DND-41 (cell line): Measurements from ENCODE around the gene LST1.

Experiments used
- ATAC-seq: fragments of 200-7000 bp; cut with Tn5 transposase; 3 replicates; pipeline ENCODE4 v1.9.1; 2021; ENCODE audit warnings: low read depth; ENCODE audit not compliant: insufficient read depth
- DNase-seq: peaks from one replicate; pipeline ENCODE4 v3.0.0-alpha.2; 2020
- H2AFZ ChIP-seq: 2 replicates; pipeline ENCODE4 v1.6.0; 2012; ENCODE audit warnings: low read depth, low read length
- H3K27ac ChIP-seq: 2 replicates; pipeline ENCODE4 v1.5.1; 2012; ENCODE audit warnings: low read length, inconsistent platforms
- H3K27me3 ChIP-seq: fragments of 200-600 bp; sonication (generic); 2 replicates; pipeline ENCODE4 v1.6.0; 2012; ENCODE audit warnings: low read length, mild to moderate bottlenecking, inconsistent platforms; ENCODE audit not compliant: insufficient read depth, poor library complexity
- H3K36me3 ChIP-seq: 2 replicates; pipeline ENCODE4 v1.5.1; 2012; ENCODE audit warnings: low read length, inconsistent platforms; ENCODE audit not compliant: insufficient read depth
- H3K4me1 ChIP-seq: 2 replicates; pipeline ENCODE4 v1.5.1; 2012; ENCODE audit warnings: mild to moderate bottlenecking, low read length; ENCODE audit not compliant: insufficient read depth
- H3K4me2 ChIP-seq: 2 replicates; pipeline ENCODE4 v1.6.0; 2012; ENCODE audit warnings: mild to moderate bottlenecking, moderate library complexity, low read length, inconsistent platforms; ENCODE audit not compliant: insufficient read depth
- H3K4me3 ChIP-seq, 2 experiments: fragments of 200-600 bp in 1 of 2; shearing (Covaris generic) in 1 of 2; 2 replicates each; pipeline ENCODE4 v1.5.1; 2012 to 2016; ENCODE audit warnings: inconsistent platforms in 2 of 2, low read length in 2 of 2, mild to moderate bottlenecking in 2 of 2, low read depth in 1 of 2, moderate library complexity in 1 of 2
- H3K79me2 ChIP-seq: 2 replicates; pipeline ENCODE4 v1.6.0; 2012; ENCODE audit warnings: low read length, inconsistent platforms; ENCODE audit not compliant: insufficient read depth
- H3K9ac ChIP-seq: 2 replicates; pipeline ENCODE4 v1.6.0; 2012; ENCODE audit warnings: low read depth, mild to moderate bottlenecking, inconsistent platforms, low read length, moderate library complexity
- H3K9me3 ChIP-seq: 2 replicates; pipeline ENCODE4 v1.5.1; 2012; ENCODE audit warnings: low read length, moderate library complexity, mild to moderate bottlenecking, inconsistent platforms; ENCODE audit not compliant: insufficient read depth, severe bottlenecking
- H4K20me1 ChIP-seq: 2 replicates; pipeline ENCODE4 v1.6.0; 2012; ENCODE audit warnings: low read length; ENCODE audit not compliant: insufficient read depth
- EZH2 ChIP-seq: IDR thresholded peaks from 3 replicates; pipeline ENCODE4 v1.6.1; 2012; ENCODE audit warnings: borderline replicate concordance, low read depth, mild to moderate bottlenecking, moderate library complexity, low read length, inconsistent platforms; ENCODE audit not compliant: severe bottlenecking
- TF ChIP-seq, protein P1 (sequence below): IDR thresholded peaks from 2 replicates; pipeline ENCODE4 v1.5.1; 2012; ENCODE audit warnings: borderline replicate concordance, low read length, moderate library complexity, mild to moderate bottlenecking; ENCODE audit not compliant: poor library complexity, severe bottlenecking; ENCODE audit errors: extremely low read depth

Gene LST1

DNA sequence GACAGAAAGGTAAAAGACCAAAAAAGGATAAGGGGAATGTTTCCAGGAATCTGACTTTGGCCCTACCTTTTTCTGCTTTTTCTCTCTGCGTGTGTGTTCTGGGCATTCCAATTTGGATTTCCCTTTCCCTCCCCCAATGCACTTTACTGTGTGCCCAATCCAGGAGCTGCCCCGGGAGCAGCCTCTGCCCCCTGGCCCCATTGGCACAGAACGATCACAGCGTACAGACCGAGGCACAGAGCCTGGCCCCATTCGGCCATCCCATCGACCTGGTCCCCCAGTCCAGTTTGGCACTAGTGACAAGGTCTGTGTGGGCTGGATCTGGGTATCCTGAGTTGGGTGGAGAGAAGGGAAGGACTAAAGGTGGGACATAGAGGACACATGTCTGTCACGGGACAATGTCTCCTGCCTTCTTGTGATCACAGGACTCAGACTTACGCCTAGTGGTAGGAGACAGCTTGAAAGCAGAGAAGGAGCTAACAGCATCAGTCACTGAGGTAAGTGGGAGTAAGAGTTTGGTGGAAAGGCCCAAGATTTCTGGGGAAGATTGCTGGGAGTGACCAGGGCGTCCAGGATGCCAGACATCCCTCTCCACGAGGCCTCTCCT is 49.0 kb downstream of the LST1 start:
- H3K4me2 ChIP-seq = no peak overlapping the region
- H4K20me1 ChIP-seq = peaks cover 67% of the 10 kb centered on the region
- DNase-seq = no peak
- H2AFZ ChIP-seq = no peak overlapping the region
- peaks cover 11% of the 10 kb centered on the region for H3K79me2 ChIP-seq
- no peak overlapping the region for H3K4me3 ChIP-seq
- H3K9me3 ChIP-seq = no peaks in the 10 kb centered on the region
- H3K36me3 ChIP-seq = peaks cover 95% of the 10 kb centered on the region
- H3K4me1 ChIP-seq = no peaks in the 10 kb centered on the region
- no peak overlapping the region for H3K27ac ChIP-seq
- no peak for ATAC-seq
- TF ChIP-seq EZH2 = no peak
- TF ChIP-seq, protein P1, sequence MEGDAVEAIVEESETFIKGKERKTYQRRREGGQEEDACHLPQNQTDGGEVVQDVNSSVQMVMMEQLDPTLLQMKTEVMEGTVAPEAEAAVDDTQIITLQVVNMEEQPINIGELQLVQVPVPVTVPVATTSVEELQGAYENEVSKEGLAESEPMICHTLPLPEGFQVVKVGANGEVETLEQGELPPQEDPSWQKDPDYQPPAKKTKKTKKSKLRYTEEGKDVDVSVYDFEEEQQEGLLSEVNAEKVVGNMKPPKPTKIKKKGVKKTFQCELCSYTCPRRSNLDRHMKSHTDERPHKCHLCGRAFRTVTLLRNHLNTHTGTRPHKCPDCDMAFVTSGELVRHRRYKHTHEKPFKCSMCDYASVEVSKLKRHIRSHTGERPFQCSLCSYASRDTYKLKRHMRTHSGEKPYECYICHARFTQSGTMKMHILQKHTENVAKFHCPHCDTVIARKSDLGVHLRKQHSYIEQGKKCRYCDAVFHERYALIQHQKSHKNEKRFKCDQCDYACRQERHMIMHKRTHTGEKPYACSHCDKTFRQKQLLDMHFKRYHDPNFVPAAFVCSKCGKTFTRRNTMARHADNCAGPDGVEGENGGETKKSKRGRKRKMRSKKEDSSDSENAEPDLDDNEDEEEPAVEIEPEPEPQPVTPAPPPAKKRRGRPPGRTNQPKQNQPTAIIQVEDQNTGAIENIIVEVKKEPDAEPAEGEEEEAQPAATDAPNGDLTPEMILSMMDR = no peak
- no peak overlapping the region for H3K9ac ChIP-seq
- no peaks in the 10 kb centered on the region for H3K27me3 ChIP-seq

DNA sequence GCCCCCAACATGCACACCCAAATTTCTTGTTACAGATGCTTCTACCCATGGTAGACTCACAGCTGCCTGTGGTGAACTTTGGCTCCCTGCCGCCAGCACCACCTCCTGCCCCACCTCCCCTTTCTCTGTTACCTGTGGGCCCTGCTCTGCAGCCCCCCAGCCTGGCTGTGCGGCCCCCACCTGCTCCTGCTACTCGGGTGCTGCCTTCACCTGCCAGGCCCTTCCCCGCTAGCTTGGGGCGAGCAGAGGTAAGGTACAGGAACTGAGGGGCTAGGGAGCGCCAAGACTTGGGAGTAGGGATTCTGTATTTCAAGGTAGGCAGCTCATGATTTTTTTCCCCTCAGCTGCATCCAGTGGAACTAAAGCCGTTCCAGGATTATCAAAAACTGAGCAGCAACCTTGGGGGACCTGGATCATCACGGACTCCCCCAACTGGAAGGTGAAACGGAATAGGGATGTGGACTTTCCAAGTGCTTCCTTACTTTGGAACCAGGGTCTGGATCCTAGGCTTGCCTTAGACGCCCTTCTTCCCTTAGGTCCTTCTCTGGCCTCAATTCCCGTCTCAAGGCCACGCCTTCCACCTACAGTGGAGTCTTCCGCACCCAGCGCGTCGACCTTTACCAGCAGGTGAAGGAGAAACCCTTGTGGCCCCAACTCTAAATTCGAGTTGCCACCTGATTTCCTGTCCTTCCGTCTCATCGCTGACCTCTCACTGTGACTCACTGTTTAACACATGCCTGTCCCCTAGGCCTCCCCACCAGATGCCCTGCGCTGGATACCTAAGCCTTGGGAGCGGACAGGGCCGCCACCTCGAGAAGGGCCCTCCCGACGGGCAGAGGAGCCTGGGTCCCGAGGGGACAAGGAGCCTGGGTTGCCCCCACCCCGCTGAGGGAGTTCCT is 50.9 kb downstream of the LST1 start:
- no peak for DNase-seq
- peak; percentile 2; the same call in 1 of the 3 replicates for ATAC-seq
- peaks cover 56% of the 10 kb centered on the region for H4K20me1 ChIP-seq
- no peaks in the 10 kb centered on the region for H3K9me3 ChIP-seq
- H2AFZ ChIP-seq = no peak overlapping the region
- H3K9ac ChIP-seq = no peak overlapping the region
- H3K79me2 ChIP-seq = no peaks in the 10 kb centered on the region; the same call in none of the 2 replicates
- no peaks in the 10 kb centered on the region for H3K27me3 ChIP-seq
- H3K4me2 ChIP-seq = no peak overlapping the region
- no peak overlapping the region for H3K27ac ChIP-seq
- no peak overlapping the region for H3K4me3 ChIP-seq
- no peak for TF ChIP-seq EZH2
- no peaks in the 10 kb centered on the region for H3K4me1 ChIP-seq
- H3K36me3 ChIP-seq = peaks cover 95% of the 10 kb centered on the region
